ENCODE data around the gene SMYD3.

GRCh38 chr1:246425895-246426294 is 81.2 kb downstream of the SMYD3 start:
- TF ChIP-seq, protein P1, sequence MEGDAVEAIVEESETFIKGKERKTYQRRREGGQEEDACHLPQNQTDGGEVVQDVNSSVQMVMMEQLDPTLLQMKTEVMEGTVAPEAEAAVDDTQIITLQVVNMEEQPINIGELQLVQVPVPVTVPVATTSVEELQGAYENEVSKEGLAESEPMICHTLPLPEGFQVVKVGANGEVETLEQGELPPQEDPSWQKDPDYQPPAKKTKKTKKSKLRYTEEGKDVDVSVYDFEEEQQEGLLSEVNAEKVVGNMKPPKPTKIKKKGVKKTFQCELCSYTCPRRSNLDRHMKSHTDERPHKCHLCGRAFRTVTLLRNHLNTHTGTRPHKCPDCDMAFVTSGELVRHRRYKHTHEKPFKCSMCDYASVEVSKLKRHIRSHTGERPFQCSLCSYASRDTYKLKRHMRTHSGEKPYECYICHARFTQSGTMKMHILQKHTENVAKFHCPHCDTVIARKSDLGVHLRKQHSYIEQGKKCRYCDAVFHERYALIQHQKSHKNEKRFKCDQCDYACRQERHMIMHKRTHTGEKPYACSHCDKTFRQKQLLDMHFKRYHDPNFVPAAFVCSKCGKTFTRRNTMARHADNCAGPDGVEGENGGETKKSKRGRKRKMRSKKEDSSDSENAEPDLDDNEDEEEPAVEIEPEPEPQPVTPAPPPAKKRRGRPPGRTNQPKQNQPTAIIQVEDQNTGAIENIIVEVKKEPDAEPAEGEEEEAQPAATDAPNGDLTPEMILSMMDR (IDR thresholded peaks at IDR 0.05; ENCODE audit: insufficient read depth, low read depth, low read length): no peak
- TF ChIP-seq EZH2 (IDR thresholded peaks at IDR 0.05; ENCODE audit: insufficient read depth, low read length): no peak

All from astrocyte (in vitro differentiated cells and primary cell).